ENCODE measurements around the gene FBXO3. TPM values are rescaled to one million over a fixed set of nuclear protein-coding genes. Genes with fewer than 3 reads are reported as not detected.

FBXO3 gene
- total RNA-seq, 4 donors from 2014 or later, result 23.0 to 55.8 (median 30.8) TPM

GRCh38 chr11:33772300-33772699 is 2.0 kb downstream of the FBXO3 start:
- DNase-seq (ENCODE audit: low spot score) (no peak), ATAC-seq (ENCODE audit: low FRiP score) (no peak)
- no peak for TF ChIP-seq CTCF (IDR thresholded peaks at IDR 0.05)

DNA sequence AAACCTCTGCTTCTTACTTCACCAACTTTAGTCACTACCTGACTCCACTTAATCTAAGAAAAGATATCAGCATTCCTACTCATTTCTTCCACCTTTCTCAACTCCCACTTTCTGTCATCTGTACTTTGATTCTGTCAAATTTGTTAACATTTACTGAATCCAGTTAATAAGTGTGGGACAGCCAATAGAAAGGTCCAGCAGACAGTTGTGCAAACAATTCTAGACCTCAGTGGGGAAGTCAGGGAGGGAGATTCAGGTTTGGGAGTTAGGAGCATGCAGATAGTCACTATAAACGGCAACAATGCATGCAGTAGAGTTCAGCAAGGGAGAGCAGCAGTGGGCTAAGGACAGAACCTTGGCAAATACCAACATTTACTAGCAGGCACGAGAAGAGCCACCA is 4.1 kb downstream of the FBXO3 start:
- DNase-seq (ENCODE audit: low spot score), result no peak
- no peak for TF ChIP-seq CTCF (IDR thresholded peaks at IDR 0.05)
- ATAC-seq (ENCODE audit: low FRiP score), result no peak

GRCh38 chr11:33769542-33769941 is 4.8 kb downstream of the FBXO3 start:
- no peak for ATAC-seq (ENCODE audit: low FRiP score)
- DNase-seq (ENCODE audit: low spot score), result no peak
- no peak for TF ChIP-seq CTCF (IDR thresholded peaks at IDR 0.05)

- TF ChIP-seq CTCF (IDR thresholded peaks at IDR 0.05), result no peak
- no peak for ATAC-seq (ENCODE audit: low FRiP score)
- DNase-seq (ENCODE audit: low spot score), result no peak
These were observed 6.7 kb downstream of the FBXO3 start for GRCh38 chr11:33767624-33768023.

DNA sequence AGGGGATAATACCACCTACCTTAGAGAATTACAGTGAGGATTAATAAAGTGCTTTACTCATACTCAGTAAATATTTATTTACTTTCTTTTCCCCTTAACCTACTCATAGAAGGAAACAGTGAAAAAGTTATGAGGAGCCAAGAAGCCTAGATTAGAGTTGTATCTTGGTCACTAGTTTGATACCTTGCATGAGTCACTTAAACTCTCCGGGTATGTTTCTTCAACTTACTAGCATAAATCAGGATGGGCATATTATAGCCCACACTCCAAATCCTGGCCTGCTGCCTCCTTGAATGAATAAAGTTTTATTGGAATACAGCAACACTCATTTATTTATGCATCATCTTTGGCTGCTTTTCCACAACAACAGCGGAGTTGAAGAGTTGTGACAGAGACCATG is 8.2 kb downstream of the FBXO3 start:
- TF ChIP-seq CTCF (IDR thresholded peaks at IDR 0.05), result no peak
- DNase-seq (ENCODE audit: low spot score) (no peak), ATAC-seq (ENCODE audit: low FRiP score) (no peak)

DNA sequence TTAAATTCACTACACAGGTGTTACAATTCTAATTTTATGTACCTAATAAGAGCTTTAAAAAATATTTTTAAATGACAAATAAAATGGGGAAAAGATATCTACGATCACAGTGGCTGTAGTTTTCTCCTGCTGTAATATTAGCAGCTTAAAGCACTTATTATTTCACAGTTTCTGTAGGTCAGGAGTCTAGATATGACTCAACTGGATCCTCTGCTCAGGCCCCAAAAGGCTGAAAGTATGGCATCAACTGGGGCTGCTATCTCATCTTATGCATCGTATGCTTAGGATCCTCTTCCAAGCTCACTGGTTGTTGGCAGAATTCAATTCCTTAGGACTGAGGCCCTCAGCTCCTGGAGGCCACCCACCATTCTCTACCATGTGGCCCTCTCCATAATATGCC is 12.8 kb downstream of the FBXO3 start:
- ATAC-seq (ENCODE audit: low FRiP score) (no peak), DNase-seq (ENCODE audit: low spot score) (no peak)
- TF ChIP-seq CTCF (IDR thresholded peaks at IDR 0.05), result no peak

DNA sequence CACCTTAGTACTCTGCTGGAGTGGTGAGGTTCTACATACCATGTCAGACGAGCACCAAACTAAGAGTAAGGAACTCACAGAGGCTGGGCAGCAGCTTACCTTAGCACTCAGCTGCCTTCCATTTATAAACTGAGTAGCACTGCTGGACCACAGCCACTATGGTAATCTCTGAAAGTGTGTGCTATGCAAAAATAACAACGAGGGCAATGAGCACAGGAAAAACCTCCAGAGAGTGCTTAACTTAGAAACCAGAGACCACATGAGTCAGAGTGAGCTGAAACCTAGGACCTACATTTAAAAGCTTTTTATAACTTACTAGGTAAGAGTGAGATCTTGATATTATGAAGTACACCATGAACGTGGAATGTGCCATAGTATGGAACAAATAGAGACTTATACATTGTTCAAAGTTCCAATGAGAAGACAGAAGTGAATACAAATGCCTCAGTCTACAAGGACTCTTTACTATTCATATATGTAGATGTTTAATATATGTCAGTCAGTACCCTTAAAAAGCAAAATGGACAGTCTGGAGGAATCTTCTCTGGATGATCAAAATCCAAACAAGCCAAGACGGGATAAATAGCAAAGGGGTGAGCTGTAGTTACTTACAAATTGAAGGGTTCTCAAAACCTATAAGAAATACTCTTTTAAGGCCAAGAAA is 20.9 kb downstream of the FBXO3 start:
- no peak for TF ChIP-seq CTCF (IDR thresholded peaks at IDR 0.05)
- DNase-seq (ENCODE audit: low spot score) (no peak), ATAC-seq (ENCODE audit: low FRiP score) (no peak)
